IPS DF 4.7 (cell line): ENCODE results near the gene CCDC91.
"Not testable (repeated sequence)": the region's sequence is repeated elsewhere in the genome, so short reads cannot be mapped to it uniquely, and the experiment has no call there.

Experiments used
- DNase-seq: peaks from one replicate; pipeline ENCODE4 v3.0.0-alpha.2; 2013; ENCODE audit warnings: low spot score; ENCODE audit errors: extremely low read depth

Gene CCDC91

DNA sequence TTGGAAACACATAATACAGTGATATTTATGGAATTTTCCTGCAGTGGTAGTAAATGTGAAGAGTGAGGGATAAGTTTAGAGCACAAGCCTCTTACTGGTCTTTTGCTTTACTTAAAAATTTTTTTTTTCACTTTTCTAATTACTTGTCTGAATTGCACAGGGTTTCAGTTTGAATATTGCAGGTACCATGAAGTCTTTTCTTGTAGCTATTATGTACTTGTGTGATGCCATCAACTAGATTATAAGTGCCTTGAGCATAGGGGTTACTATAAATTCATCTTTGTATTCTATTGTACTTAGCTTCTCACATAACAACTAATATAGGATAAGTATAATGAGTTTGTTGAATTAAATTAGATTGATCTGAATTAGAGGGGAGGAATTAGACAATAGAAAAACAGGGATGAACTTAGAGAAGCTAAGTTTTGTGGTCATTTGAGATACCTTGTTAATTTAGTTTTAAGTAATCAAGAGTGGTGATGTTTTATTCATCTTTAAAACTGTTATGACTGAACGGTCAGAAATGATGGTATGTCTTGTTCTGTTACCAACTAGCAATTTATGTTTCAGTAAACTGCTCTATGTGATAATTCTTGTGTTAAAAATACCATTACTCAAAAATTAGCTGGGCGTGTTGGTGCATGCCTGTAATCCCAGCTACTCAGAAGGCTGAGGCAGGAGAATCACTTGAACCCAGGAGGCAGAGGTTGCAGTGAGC lies 42.1 kb downstream of the CCDC91 start:
- DNase-seq, result no peak

DNA sequence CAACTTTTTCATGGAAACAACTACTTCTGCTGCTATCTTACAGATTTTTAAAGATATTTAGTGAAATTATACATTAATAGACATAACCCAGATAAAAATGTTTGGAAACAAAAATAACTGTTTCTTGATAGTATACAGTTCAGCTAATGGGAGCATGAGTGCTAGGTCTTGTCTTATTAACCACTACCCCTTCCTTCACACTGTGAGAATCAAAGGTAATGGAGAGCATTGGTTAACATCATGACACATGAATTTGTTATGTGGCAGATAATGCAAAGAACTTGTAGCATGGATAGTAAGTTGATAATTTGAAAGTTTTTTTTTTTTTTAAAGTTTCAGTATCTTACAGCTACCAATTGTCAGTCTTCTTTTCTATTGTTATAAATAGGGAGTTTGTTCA lies 44.2 kb downstream of the CCDC91 start:
- DNase-seq, result no peak

DNA sequence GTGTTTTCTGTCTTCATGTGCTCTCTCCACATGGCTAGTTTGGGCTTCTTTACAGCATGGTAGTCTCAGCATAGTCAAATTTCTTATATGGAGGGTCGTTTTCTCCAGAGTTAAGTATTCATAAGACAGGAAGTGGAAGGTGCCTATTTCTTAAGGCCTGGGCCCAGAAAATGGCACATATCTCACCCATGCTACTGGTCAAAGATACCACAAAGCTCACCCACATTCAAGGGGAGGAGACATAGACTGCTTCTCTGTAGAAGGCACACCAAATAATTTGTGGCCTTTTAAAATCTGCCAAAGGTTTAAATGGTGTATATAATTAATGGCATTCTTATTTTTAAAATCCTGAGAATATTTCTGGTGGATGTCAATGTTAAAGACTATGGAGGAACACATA lies 44.8 kb downstream of the CCDC91 start:
- no peak for DNase-seq

DNA sequence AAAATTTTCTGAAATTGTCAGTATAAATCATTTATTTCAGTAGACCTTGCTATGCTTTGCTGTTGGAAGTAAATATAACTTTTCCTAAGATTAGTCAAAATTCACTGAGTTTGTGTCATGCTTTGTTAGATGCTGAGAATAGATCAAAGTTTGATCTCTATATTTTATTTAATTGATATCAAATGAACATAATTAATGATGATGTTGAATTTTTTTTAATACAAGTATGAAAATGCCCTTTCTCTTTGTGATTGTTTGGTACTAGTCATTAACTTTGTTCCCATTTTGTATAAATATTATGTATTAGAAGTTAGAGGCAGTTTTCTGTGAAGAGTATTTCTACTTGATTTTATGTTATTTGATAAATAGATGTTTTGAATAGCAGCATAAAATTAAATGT lies 45.7 kb downstream of the CCDC91 start:
- no peak for DNase-seq

DNA sequence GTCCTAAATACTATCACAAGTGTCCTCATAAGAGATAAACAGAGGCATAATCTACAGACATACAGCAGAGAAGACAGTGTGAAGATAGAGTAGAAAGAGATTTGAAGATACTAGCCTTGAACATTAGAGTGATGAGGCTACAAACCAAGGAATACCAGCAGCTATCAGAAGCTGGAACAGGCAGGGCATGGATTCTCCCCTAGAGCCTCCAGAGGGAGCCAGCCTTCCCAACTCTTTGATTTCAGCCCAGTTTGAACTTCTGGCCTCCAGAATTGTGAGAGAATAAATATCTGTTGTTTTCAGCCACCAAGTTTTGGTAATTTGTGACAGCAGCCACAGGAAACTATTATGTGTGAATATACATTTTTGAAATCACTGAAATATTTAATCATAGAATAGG lies 47.2 kb downstream of the CCDC91 start:
- DNase-seq, result no peak

DNA sequence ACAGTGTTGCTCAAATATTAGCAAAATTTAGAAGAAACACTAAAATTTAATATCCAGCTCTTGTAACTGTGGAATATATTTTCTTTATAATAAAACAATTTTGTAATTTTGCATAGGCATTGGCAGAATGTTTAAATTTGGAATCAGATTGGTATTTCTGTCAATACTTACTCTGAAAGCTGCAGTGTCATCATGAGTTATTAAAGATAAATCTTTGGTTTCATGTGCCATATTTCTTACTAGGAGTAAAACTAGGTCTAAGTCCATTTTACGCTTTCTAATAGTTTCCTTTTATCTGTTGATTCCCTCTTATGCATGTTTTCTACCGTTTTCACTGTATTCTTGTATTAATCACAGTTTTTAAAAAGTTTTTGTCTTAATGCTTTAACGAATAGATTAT lies 49.7 kb downstream of the CCDC91 start:
- no peak for DNase-seq

DNA sequence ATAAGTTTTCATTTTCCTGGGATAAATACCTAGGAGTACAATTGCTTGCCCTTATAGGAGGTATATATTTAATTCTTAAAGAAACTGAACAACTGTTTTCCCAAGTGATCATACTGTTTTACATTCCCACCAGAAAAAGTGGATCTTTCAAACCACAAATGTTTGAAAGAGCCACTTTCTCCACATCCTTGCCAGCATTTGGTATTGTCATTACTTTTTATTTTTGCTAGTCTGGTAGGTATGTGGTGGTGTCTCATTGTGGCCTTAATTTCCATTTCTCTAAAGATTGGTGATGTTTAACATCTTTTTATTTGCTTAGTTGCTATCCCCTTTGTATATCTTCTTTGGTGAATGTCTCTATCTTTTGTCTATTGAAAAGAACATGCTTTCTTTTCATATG lies 50.6 kb downstream of the CCDC91 start:
- no peak for DNase-seq

DNA sequence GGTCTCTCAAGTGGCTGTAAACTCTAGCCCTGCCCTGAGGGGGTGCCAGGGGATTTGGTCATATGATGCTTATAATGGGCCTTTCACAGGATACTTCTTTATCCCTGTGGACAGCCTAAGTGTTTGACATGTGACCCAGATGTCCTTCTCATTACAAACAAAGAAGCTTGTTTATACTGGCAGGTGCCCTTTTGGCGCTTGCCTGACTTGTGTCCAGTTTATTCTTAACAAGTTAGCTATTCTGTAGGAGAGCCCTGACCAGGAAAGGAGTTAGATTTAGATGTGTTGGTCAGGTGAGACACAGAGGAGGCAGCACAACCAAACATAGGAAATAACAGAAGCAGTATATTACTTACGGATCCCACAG lies 51.9 kb downstream of the CCDC91 start:
- DNase-seq, result no peak

DNA sequence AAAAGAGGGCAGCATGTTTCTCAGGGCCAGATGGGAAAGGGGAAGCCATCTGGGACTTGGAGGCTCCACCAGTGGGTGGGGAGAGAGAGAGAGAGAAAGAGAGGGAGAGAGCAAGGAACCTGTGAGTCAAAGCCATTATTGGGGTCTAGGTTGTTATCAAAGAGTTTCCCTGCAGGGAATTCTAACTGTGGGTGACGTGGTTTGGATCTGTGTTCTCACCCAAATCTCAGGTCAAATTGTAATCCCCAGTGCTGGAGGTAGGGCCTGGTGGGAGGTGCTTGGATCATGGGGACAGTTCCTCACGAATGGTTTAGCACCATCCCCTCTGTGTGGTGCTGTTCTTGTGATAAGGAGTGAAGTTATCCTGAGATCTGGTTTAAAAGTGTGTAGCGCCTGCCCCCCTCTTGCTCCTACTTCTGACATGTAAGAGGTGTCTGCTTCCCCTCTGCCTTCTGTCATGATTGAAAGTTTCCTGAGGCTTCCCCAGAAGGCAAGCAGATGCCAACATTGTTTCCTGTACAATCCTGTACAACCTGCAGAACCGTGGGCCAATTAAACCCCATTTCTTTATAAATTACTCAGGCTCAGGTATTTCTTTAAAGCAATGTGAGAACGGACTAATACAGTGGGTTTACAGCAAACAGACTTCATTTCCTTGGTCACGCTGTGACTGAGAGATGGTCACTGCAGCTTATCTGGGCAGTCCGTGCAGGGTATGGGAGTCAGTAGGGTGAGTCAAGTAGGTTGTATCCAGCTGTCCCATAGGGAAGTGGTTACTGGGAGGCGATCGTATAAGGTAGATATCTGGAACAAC lies 52.4 kb downstream of the CCDC91 start:
- no peak for DNase-seq

DNA sequence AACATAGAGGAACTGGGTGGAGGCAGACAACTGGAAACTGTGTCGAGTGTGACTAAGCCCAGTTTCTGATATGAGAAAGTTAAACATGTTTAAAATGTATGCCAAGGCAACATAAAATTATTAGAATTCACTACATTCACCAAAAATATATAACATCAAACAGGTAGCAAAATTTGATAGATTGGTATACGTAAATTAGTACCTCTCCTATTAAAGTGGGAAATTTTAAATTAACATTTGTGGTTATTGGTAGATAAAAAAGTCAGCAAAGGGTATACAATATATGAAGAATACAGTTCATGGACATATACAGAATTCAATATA lies 53.0 kb downstream of the CCDC91 start:
- DNase-seq, result no peak

DNA sequence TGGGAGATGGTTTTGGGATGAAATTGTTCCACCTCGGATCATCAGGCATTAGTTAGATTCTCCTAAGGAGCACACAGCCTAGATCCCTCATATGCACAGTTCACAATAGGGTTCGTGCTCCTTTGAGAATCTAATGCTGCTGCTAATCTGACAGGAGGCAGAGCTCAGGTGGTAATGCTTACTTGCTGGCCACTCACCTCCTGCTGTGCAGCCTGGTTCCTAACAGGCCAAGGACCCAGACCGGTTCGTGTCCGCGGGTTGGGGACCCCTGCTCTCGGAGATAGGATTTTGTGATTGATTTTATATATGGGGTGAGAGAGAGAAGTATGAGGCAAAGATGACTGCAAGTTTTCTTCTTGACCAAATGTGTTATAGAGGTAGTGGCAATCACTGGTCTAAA lies 57.5 kb downstream of the CCDC91 start:
- DNase-seq, result no peak

DNA sequence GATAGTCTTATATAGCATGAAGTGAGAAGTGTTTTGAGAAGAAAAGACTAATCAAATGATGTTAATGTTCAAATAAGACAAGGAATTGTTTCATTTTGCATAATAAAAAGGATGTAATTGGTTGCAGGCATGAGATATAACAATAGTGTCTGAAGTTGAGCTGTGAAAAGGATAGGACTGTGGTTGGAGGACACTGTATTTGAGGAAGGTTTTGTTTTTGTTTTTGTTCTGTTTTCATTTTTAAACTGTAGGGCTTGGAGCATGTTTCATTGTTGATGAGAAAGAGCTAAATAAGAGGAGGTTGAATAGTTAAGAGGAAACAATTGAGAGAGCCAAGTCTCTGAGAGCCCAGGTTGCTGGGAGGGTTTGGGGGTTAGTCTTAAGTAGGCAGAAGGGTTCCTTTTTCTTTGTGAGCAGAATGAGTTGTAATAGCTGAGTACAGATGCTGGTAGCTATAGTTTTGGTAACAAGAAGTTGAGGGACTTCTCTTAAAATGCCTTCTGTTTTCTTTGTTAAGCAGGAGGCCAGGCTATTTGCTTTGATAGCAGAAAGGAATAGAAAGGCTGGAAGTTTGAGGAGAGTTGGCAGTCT lies 58.4 kb downstream of the CCDC91 start:
- DNase-seq, result no peak

DNA sequence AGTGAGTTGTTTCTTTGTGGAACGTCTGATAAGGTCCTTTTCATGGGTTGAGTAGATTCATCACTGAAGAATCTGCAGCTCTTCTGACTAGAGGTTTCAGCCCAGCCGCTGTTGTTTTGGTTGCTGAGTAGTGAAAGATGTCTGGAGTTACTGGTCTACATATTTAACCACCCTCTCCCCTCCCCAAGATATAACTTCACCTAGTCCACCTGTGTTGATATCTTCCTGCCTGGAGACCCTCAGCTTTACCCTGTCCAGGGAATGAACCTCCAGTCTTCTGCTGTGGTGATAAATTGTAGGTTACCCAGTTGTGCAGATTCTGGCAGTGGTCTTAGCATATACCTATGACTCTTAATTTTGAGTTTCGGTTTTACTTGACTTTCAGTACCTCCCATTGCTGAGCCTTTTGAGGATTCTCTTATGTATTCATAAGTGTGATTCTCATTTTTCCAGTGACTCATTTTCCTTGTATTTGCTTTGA lies 62.9 kb downstream of the CCDC91 start:
- DNase-seq, result no peak

DNA sequence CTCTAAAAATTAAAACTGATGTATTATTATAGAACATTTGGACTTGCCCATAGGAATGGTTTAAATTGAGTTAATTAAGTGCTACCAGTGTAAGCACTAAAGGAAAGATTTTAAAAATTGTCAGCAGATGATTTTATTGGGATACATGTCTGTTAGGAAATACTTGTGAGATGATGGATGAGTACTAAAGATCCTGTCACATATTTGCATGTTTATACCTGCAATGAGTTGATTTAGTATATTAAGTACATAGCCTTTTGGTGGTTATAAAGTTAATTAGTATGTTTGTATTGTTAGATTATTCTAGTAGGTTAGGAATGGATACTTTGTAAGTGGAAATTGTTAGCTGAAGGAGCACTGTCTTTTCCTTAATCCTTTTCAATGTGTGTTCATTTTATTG lies 67.2 kb downstream of the CCDC91 start:
- no peak for DNase-seq

DNA sequence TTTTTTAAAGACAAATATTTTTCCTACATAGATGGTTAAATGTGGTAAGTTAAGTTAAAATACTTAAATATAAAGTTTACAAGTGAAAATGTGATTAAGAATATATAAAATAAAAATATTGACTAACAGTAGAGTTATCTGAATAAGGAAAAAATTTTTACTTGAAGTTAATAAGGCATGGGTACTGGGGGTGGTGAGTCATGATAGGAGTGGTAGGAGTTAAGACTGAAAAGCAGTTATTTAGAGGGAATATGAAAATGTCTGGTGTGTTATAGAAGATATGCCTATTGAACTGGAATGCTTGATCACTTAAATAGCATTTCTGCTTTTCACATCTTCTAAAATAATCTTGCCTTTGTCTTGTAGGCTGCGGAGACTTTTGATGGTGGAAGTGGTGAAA lies 68.7 kb downstream of the CCDC91 start:
- no peak for DNase-seq

DNA sequence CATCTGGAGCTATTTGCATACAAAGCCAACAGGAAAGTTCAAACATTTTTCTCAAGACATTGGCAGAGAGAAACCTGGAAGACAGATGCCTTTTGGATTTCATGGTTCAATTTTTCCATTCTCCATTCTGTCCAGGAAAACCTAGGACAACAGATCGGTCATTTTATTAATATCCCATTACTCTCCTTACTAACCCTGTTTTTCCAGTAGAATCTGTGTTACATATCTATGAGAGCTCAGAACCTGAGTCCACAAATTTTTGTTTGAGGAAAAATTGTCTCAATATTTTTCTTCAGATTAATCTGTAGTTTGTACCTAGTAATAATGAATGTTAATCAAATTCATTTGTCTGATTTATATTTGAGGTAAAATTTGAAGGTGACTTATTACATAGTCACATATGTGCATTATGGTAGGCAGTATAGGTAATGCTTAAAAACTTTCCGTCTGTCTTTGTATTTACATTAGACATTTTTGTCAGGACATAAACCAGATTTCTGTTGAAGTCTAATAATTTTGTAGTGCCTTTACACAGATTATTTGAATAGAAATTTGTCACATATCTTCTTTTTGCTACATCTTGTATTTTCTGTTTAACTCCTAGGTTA lies 75.3 kb downstream of the CCDC91 start:
- DNase-seq, result no peak

DNA sequence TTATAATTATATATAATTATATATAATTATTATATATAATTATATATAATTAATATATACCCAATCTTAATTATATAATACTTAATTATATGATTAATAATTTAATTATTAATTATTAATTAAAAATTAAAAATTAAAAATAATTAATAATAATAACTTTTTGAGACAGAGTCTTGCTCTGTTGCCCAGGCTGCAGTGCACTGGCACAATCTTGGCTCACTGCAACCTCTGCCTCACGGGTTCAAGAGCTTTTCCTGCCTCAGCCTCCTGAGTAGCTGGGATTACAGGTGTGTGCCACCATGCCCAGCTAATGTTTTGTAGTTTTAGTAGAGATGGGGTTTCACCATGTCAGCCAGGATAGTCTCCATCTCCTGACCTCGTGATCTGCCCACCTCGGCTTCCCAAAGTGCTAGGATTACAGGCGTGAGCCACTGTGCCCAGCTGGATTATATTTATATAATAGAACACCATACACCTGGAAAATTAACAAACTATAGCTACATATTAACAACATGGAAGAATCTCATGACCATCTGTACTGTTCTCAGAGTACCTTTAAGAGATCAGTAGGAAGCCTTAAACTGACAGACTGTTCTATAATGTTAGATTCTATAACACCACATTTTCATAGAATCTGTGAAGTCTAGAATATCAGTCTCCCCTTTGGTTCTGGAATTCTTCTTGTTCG lies 77.8 kb downstream of the CCDC91 start:
- not testable (repeated sequence) for DNase-seq

DNA sequence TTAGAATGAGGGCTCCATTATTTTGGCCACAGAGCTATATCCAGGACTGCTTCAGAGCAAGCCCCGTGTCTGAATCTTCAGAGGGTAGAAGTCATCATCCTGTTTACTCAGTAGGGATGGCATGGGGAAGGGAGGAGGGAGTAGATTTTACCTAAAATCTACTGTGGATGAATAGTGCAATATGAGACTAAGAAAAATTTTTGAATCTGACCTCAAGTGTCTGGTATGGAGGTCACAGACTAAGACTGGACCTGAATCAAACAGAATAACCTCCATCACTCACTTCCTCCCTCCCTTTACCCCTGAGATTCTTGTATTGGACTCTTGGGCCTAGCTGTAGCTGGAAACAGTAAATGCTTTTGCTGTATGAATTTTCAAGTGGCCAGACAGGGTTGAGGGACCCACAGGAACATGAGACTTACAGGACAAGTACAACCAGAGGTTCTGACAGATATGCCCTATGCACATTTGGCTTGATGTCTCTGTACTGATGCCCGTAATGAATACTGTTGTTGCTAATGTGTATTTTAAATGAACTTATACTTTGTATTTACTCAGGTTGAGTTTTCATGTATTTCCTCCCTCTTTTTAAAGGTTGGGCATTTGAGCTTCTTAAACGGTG lies 78.5 kb downstream of the CCDC91 start:
- DNase-seq, result no peak

DNA sequence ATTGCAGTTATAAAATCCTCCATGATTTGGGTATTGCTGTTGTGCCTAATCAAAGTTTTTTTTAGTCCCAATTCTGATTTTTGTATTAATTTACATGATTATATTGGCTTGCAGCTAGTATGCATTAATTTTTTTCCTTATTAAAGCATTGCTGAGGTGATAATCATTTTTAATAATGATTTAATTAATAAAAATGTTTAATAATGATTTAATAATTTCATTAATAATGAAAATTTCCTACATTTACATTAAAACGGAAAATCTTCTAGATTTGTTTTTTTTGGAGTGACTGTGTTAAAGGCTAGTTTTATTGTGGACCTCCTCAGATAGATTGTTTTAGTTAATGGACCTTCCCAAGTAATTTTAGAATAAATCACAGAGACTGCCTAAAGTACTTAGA lies 79.6 kb downstream of the CCDC91 start:
- no peak for DNase-seq

DNA sequence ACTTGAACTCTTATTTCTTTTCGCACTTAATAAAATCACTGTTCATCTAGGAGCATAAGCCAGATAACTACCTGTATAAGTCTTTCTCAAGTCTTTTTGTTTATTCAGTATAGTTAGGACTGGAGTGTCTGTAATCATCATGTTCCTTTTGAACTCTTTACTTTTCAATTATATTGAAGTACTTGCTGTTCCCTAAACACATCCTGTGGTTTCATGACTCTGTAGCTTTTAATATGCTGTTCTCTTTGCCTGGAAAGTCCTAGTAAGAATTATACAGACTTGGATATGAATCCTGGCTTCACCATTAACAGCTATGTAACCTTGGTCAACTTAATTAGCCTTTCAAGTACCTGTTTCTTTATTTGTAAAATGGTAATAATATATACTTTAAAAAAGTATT lies 88.2 kb downstream of the CCDC91 start:
- no peak for DNase-seq

DNA sequence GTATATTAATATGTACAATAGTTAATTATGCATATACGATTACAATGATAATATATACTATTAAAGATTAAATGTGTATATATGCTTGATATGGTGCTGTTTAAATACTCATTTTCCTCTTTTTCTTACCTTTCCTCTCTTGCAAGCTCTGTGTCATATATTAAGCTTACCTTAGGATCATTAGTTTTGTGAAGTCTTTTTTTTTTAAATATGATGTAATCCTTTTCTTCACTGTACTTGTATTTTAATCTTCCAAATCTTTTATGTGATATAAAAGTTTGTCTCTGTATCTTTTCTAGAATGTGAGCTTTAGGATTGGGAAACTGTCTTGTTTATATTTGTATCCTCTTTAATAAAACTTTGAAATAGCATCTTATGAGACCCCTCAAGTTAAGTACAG lies 88.7 kb downstream of the CCDC91 start:
- no peak for DNase-seq
